K562 (cell line): ENCODE data around the gene MRGPRE. TPM values are rescaled to one million over a fixed set of nuclear protein-coding genes. Genes with fewer than 3 reads are reported as not detected.

ENCODE experiments used
- ATAC-seq: fragments of 200-7000 bp; cut with Tn5 transposase; 3 replicates; pipeline ENCODE4 v1.9.1; 2020; ENCODE audit warnings: moderate library complexity
- BruUV-seq: library from RNA; stranded (reverse); fragments of 400-500 nt; replicated peaks from 2 replicates; lab custom pipeline; 2021; lab: Mats Ljungman, UMichigan
- CTCF ChIA-PET: fragments of 300-600 bp; formaldehyde crosslinking; extraction: SDS; loops from one replicate; lab custom pipeline; 2021; ENCODE audit warnings: low intra/inter-chr PET ratio; lab: Yijun Ruan, JAX
- POLR2A ChIA-PET: fragments of 300-600, 350-650 bp; sonication (Branson Sonifier 250); formaldehyde crosslinking; extraction: SDS; loops from one replicate; lab custom pipeline; 2021; ENCODE audit warnings: antibody characterized with exemption, inconsistent platforms; lab: Yijun Ruan, JAX
- DNase-seq, 4 experiments: peaks; one replicate each; pipeline versions ENCODE4 v3.0.0 to v3.0.0-alpha.2; 2011 to 2018; ENCODE audit warnings: low spot score in 3 of 4, mixed read lengths in 3 of 4; ENCODE audit errors: extremely low read depth in 1 of 4
- FAIRE-seq: peaks from 2 replicates; lab custom pipeline; 2011; peaks lifted over from hg19 to GRCh38; lab: Jason Lieb, UNC
- H2AFZ ChIP-seq: 2 replicates; pipeline ENCODE4 v1.6.0; 2011; ENCODE audit warnings: low read depth, low read length, control low read depth, inconsistent platforms
- H3K27ac ChIP-seq: fragments of 200-600 bp; 3 replicates; pipeline ENCODE4 v1.8.0; 2011; ENCODE audit warnings: low read depth, mild to moderate bottlenecking, control low read depth, inconsistent platforms, low read length, moderate library complexity, mixed read lengths; ENCODE audit errors: extremely low read depth
- H3K27me3 ChIP-seq, 2 experiments: fragments of 300-600 bp in 1 of 2; 2 replicates in 1 of 2; 3 replicates in 1 of 2; pipeline versions ENCODE4 v1.6.0 to v1.8.0; 2011; ENCODE audit warnings: inconsistent platforms in 2 of 2, low read length in 2 of 2, mild to moderate bottlenecking in 1 of 2, mixed read lengths in 1 of 2, moderate library complexity in 1 of 2; ENCODE audit not compliant: control insufficient read depth in 2 of 2, insufficient read depth in 2 of 2
- H3K36me3 ChIP-seq: fragments of 300-600 bp; 3 replicates; pipeline ENCODE4 v1.8.0; 2011; ENCODE audit warnings: mild to moderate bottlenecking, low read length, inconsistent platforms; ENCODE audit not compliant: control insufficient read depth, insufficient read depth
- H3K4me1 ChIP-seq, 2 experiments: fragments of 200-600 bp in 1 of 2; replicated peaks in 1 of 2; 2 replicates in 1 of 2; 3 replicates in 1 of 2; pipeline versions ENCODE4 v1.5.1 to v1.8.0; 2011; ENCODE audit warnings: inconsistent platforms in 2 of 2, low read length in 2 of 2, mild to moderate bottlenecking in 1 of 2, mixed read lengths in 1 of 2, moderate library complexity in 1 of 2; ENCODE audit not compliant: control insufficient read depth in 2 of 2, insufficient read depth in 2 of 2
- H3K4me2 ChIP-seq: 2 replicates; pipeline ENCODE4 v1.6.1; 2011; ENCODE audit warnings: low read length, control low read depth, inconsistent platforms, mixed read lengths; ENCODE audit not compliant: insufficient read depth
- H3K4me3 ChIP-seq: fragments of 200-600 bp; sonication (generic), shearing (Covaris generic); 2 replicates; pipeline ENCODE4 v1.5.1; 2016; ENCODE audit warnings: control low read depth, inconsistent platforms
- H3K79me2 ChIP-seq: fragments of 200-600 bp; 3 replicates; pipeline ENCODE4 v1.8.0; 2011; ENCODE audit warnings: low read length, inconsistent platforms; ENCODE audit not compliant: control insufficient read depth, insufficient read depth
- H3K9ac ChIP-seq, 2 experiments: 2 replicates each; pipeline versions ENCODE4 v1.6.0 to v1.6.1; 2011; ENCODE audit warnings: low read depth in 2 of 2, low read length in 2 of 2, control low read depth in 1 of 2, inconsistent platforms in 1 of 2, mild to moderate bottlenecking in 1 of 2, mixed read lengths in 1 of 2; ENCODE audit not compliant: insufficient read depth in 1 of 2
- H3K9me1 ChIP-seq: one replicate; pipeline ENCODE4 v1.6.0; 2011; ENCODE audit warnings: inconsistent platforms, mild to moderate bottlenecking, low read length, moderate library complexity; ENCODE audit not compliant: control insufficient read depth, insufficient read depth
- H3K9me3 ChIP-seq: replicated peaks from 2 replicates; pipeline ENCODE4 v1.5.1; 2011; ENCODE audit warnings: low read depth, low read length, inconsistent platforms; ENCODE audit not compliant: control insufficient read depth, insufficient read depth
- H4K20me1 ChIP-seq: replicated peaks from 2 replicates; pipeline ENCODE4 v1.6.1; 2011; ENCODE audit warnings: low read length, inconsistent platforms, mixed read lengths; ENCODE audit not compliant: control insufficient read depth, insufficient read depth
- ARHGAP35 ChIP-seq: fragments of 450-650 bp; IDR thresholded peaks from 2 replicates; pipeline ENCODE4 v1.6.1; 2018; ENCODE audit not compliant: partially characterized antibody
- ILK ChIP-seq: fragments of 450-650 bp; IDR thresholded peaks from 2 replicates; pipeline ENCODE4 v1.6.1; 2016; ENCODE audit warnings: missing genetic modification characterization, low read depth, mild to moderate bottlenecking, missing compliant biosample characterization, moderate library complexity, borderline replicate concordance
- MCM2 ChIP-seq: fragments of 450-650 bp; IDR thresholded peaks from 2 replicates; pipeline ENCODE4 v1.6.1; 2017; ENCODE audit warnings: low read depth, mild to moderate bottlenecking
- NFXL1 ChIP-seq: fragments of 450-650 bp; formaldehyde crosslinking; IDR thresholded peaks from 2 replicates; pipeline ENCODE4 v1.4.0; 2021; ENCODE audit warnings: mild to moderate bottlenecking
- PCBP1 ChIP-seq: fragments of 200-400 bp; formaldehyde crosslinking; IDR thresholded peaks from 2 replicates; pipeline ENCODE4 v1.6.1; 2018; ENCODE audit warnings: mild to moderate bottlenecking, low read depth, low read length; ENCODE audit not compliant: poor library complexity, severe bottlenecking
- SETDB1 ChIP-seq: IDR thresholded peaks from one replicate; pipeline ENCODE4 v1.6.1; 2012; ENCODE audit warnings: low read length, control low read depth, inconsistent platforms
- SMARCE1 ChIP-seq: fragments of 450-650 bp; IDR thresholded peaks from 2 replicates; pipeline ENCODE4 v1.7.1; 2016; ENCODE audit warnings: mild to moderate bottlenecking
- STAT5B ChIP-seq: fragments of 250-450 bp; sonication (Bioruptor Pico); IDR thresholded peaks from 2 replicates; pipeline ENCODE4 v1.8.0; 2021; ENCODE audit warnings: mild to moderate bottlenecking, inconsistent platforms
- VEZF1 ChIP-seq: fragments of 200-800 bp; sonication (Bioruptor generic); IDR thresholded peaks from 2 replicates; pipeline ENCODE4 v1.6.1; 2017; ENCODE audit warnings: missing genetic modification characterization, missing compliant biosample characterization
- ZFP30 ChIP-seq: fragments of 250-450 bp; sonication (Bioruptor Pico); IDR thresholded peaks from 2 replicates; pipeline ENCODE4 v1.8.0; 2022; ENCODE audit warnings: moderate library complexity, mild to moderate bottlenecking, inconsistent platforms, borderline replicate concordance
- ZNF3 ChIP-seq: fragments of 250-450 bp; sonication (Bioruptor Pico); IDR thresholded peaks from 2 replicates; pipeline ENCODE4 v1.5.0; 2021; ENCODE audit warnings: mild to moderate bottlenecking, moderate library complexity
- ZNF75A ChIP-seq: fragments of 450-650 bp; formaldehyde crosslinking; IDR thresholded peaks from 2 replicates; pipeline ENCODE4 v1.4.0; 2020; ENCODE audit warnings: mild to moderate bottlenecking
- WGBS: fragments of 100-300 bp; shearing (Covaris generic); methylation state at CpG from one replicate; pipeline ENCODE4 v1.1.6; 2016; ENCODE audit warnings: low coverage, mixed read lengths; ENCODE audit not compliant: insufficient coverage; ENCODE audit errors: missing lambda C conversion rate; 5-methylcytosine and 5-hydroxymethylcytosine counted together
- in situ Hi-C: fragments of 300-500 bp; cut with MboI; formaldehyde crosslinking; loops from 4 replicates; pipeline ENCODE4 v1.15.0; 2018; ENCODE audit warnings: inconsistent platforms, mixed read lengths
- intact Hi-C: fragments of 100-400 bp; cut with micrococcal nuclease; formaldehyde crosslinking; loops from 2 replicates; pipeline ENCODE4 v1.14.2; 2022
- polyA plus RNA-seq, 8 experiments: library from polyadenylated mRNA; depleted of rRNA in 4 of 8; stranded (reverse) in 5 of 8; unstranded in 3 of 8; fragments of >200 nt; fragmentation: Nextera tagmentation in 2 of 8; fragmentation: Illumina TruSeq in 1 of 8; extraction: Ambion mirVana in 2 of 8; extraction: Trizol in 1 of 8; gene quantifications; 2 replicates each; pipeline versions ENCODE4 v1.2.1 to v1.2.3, GENCODE V29; 2011 to 2014; ENCODE audit warnings: inconsistent platforms in 1 of 8, missing spikeins in 1 of 8
- total RNA-seq, 7 experiments: library from RNA; depleted of rRNA in 6 of 7; stranded (reverse); fragments of >200 nt in 6 of 7; fragmentation: Illumina TruSeq in 2 of 7; extraction: Trizol in 2 of 7; gene quantifications; 2 replicates each; pipeline versions ENCODE4 v1.2.1 to v1.2.3, GENCODE V29; 2011 to 2021; ENCODE audit warnings: low replicate concordance in 1 of 7
- TF ChIP-seq, protein P1 (sequence below): sonication (generic); formaldehyde crosslinking; IDR thresholded peaks from 2 replicates; pipeline ENCODE4 v1.8.1; 2023; ENCODE audit warnings: missing genetic modification reagents, mild to moderate bottlenecking, borderline replicate concordance
- TF ChIP-seq, protein P2 (sequence below): fragments of 450-650 bp; IDR thresholded peaks from 2 replicates; pipeline ENCODE4 v1.6.1; 2017; ENCODE audit warnings: antibody characterized with exemption

The MRGPRE gene
- total and polyA plus RNA-seq, 9 of the 15 experiments (the other 6 are each of a cell fraction or from before 2014, with no cell fraction given): not detected

- TF ChIP-seq, protein P1, sequence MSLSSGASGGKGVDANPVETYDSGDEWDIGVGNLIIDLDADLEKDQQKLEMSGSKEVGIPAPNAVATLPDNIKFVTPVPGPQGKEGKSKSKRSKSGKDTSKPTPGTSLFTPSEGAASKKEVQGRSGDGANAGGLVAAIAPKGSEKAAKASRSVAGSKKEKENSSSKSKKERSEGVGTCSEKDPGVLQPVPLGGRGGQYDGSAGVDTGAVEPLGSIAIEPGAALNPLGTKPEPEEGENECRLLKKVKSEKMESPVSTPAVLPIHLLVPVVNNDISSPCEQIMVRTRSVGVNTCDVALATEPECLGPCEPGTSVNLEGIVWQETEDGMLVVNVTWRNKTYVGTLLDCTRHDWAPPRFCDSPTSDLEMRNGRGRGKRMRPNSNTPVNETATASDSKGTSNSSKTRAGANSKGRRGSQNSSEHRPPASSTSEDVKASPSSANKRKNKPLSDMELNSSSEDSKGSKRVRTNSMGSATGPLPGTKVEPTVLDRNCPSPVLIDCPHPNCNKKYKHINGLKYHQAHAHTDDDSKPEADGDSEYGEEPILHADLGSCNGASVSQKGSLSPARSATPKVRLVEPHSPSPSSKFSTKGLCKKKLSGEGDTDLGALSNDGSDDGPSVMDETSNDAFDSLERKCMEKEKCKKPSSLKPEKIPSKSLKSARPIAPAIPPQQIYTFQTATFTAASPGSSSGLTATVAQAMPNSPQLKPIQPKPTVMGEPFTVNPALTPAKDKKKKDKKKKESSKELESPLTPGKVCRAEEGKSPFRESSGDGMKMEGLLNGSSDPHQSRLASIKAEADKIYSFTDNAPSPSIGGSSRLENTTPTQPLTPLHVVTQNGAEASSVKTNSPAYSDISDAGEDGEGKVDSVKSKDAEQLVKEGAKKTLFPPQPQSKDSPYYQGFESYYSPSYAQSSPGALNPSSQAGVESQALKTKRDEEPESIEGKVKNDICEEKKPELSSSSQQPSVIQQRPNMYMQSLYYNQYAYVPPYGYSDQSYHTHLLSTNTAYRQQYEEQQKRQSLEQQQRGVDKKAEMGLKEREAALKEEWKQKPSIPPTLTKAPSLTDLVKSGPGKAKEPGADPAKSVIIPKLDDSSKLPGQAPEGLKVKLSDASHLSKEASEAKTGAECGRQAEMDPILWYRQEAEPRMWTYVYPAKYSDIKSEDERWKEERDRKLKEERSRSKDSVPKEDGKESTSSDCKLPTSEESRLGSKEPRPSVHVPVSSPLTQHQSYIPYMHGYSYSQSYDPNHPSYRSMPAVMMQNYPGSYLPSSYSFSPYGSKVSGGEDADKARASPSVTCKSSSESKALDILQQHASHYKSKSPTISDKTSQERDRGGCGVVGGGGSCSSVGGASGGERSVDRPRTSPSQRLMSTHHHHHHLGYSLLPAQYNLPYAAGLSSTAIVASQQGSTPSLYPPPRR (CRISPR knock-in tag): no peak
- TF ChIP-seq MCM2 (no peak), STAT5B (CRISPR knock-in tag) (no peak), NFXL1 (CRISPR knock-in tag) (no peak)
- TF ChIP-seq, all 486 proteins: peak for 0
These were observed 739 bp upstream of the MRGPRE start (continued) for GRCh38 chr11:3232956-3233355.

DNA sequence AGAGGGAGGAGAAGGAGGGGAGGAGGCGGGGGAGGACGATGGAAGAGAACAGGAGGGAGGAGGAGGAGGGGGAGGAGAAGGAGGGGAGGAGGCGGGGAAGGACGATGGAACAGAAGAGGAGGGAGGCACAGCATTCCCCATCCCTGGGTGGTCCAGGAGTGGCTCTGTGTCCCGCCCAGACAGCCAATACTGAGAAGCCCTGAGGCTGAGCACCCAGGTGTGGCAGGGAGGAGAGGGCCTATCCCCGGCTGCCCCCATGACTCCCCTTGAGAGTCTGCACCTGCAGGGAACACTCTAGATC lies 717 bp downstream of the MRGPRE start:
- Histone ChIP-seq H3K36me3 (no peaks in the 10 kb centered on the region), H2AFZ (peak overlapping the region; percentile 79), H3K9me1 (peaks cover 4% of the 10 kb centered on the region), H3K4me3 (no peak overlapping the region), H3K9me3 (no peaks in the 10 kb centered on the region), H3K4me2 (peak overlapping the region; percentile 68), H3K27ac (no peak overlapping the region; the same call in 2 of the 3 replicates), H3K4me1 (peaks cover 16 to 60% of the 10 kb centered on the region in 2 experiments), H3K27me3 (no peaks in the 10 kb centered on the region), H4K20me1 (no peaks in the 10 kb centered on the region), H3K9ac (peak overlapping the region in 1 of 2 experiments; percentile 86; a peak in 2 of 4 replicates), H3K79me2 (no peaks in the 10 kb centered on the region)
- FAIRE-seq: no peak
- ChIA-PET CTCF (no interaction called here), POLR2A (interaction anchor here (0.8 to 1.2 kb wide), 2 partner anchors 13 to 18 kb away, joined by 3 to 4 read pairs; no protein-coding TSS in a partner anchor)
- peak; percentile 21; the same call in 1 of the 3 replicates for ATAC-seq
- intact Hi-C loops (no loop called here), in situ Hi-C loops (no loop called here)
- WGBS: 40% methylated on average over 2 of the region's 6 CpGs
- no peak for DNase-seq
- no TSS peak for BruUV-seq
- no peak for TF ChIP-seq ARHGAP35
- no peak for TF ChIP-seq ZNF75A (CRISPR knock-in tag)
- TF ChIP-seq, protein P2, sequence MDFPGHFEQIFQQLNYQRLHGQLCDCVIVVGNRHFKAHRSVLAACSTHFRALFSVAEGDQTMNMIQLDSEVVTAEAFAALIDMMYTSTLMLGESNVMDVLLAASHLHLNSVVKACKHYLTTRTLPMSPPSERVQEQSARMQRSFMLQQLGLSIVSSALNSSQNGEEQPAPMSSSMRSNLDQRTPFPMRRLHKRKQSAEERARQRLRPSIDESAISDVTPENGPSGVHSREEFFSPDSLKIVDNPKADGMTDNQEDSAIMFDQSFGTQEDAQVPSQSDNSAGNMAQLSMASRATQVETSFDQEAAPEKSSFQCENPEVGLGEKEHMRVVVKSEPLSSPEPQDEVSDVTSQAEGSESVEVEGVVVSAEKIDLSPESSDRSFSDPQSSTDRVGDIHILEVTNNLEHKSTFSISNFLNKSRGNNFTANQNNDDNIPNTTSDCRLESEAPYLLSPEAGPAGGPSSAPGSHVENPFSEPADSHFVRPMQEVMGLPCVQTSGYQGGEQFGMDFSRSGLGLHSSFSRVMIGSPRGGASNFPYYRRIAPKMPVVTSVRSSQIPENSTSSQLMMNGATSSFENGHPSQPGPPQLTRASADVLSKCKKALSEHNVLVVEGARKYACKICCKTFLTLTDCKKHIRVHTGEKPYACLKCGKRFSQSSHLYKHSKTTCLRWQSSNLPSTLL: no peak
- TF ChIP-seq ILK: no peak
- peak; percentile 43 for TF ChIP-seq VEZF1 (CRISPR knock-in tag)
- no peak for TF ChIP-seq SMARCE1
- no peak for TF ChIP-seq PCBP1
- TF ChIP-seq ZFP30: no peak
- no peak for TF ChIP-seq ZNF3 (CRISPR knock-in tag)
- TF ChIP-seq SETDB1: no peak
